HepG2 (cell line): ENCODE results near the gene NARF. TPM values are rescaled to one million over a fixed set of nuclear protein-coding genes. Genes with fewer than 3 reads are reported as not detected.

ENCODE experiments used
- BRCA1 ChIP-seq: sonication (generic); formaldehyde crosslinking; IDR thresholded peaks from 2 replicates; pipeline ENCODE4 v1.4.0; 2020; ENCODE audit warnings: missing genetic modification reagents
- CREB3 ChIP-seq: sonication (generic); formaldehyde crosslinking; IDR thresholded peaks from 2 replicates; pipeline ENCODE4 v1.5.0; 2020; ENCODE audit warnings: missing genetic modification reagents
- CREBL2 ChIP-seq: sonication (generic); formaldehyde crosslinking; IDR thresholded peaks from 2 replicates; pipeline ENCODE4 v1.8.1; 2023; ENCODE audit warnings: missing genetic modification reagents, mild to moderate bottlenecking, borderline replicate concordance
- FLYWCH1 ChIP-seq: sonication (generic); formaldehyde crosslinking; IDR thresholded peaks from 2 replicates; pipeline ENCODE4 v1.8.1; 2023; ENCODE audit warnings: mild to moderate bottlenecking, missing genetic modification reagents
- HHEX ChIP-seq: IDR thresholded peaks from 2 replicates; pipeline ENCODE4 v1.6.1; 2016; ENCODE audit warnings: control low read depth
- KAT2B ChIP-seq: fragments of 150-350 bp; IDR thresholded peaks from 2 replicates; pipeline ENCODE4 v1.6.1; 2014; ENCODE audit warnings: low read depth, low read length, borderline replicate concordance
- REST ChIP-seq, 2 experiments: IDR thresholded peaks; 2 replicates each; pipeline ENCODE4 v1.6.1; 2011 to 2012; ENCODE audit warnings: low read length in 2 of 2, borderline replicate concordance in 1 of 2, low read depth in 1 of 2, mild to moderate bottlenecking in 1 of 2, moderate library complexity in 1 of 2
- SKI ChIP-seq: fragments of 450-650 bp; IDR thresholded peaks from one replicate; pipeline ENCODE4 v1.6.1; 2018; ENCODE audit warnings: mild to moderate bottlenecking; ENCODE audit not compliant: partially characterized antibody
- SP140L ChIP-seq: sonication (generic); formaldehyde crosslinking; IDR thresholded peaks from 2 replicates; pipeline ENCODE4 v1.4.0; 2020; ENCODE audit warnings: missing genetic modification reagents, borderline replicate concordance
- TAF1 ChIP-seq: sonication (generic); formaldehyde crosslinking; IDR thresholded peaks from 2 replicates; pipeline ENCODE4 v1.4.0; 2020; ENCODE audit warnings: missing genetic modification reagents
- ZBTB7B ChIP-seq: sonication (generic); formaldehyde crosslinking; IDR thresholded peaks from 2 replicates; pipeline ENCODE4 v1.4.0; 2020; ENCODE audit warnings: missing genetic modification reagents
- ZNF225 ChIP-seq: sonication (generic); formaldehyde crosslinking; IDR thresholded peaks from 2 replicates; pipeline ENCODE4 v1.4.0; 2020; ENCODE audit warnings: mild to moderate bottlenecking, missing genetic modification reagents
- ZNF251 ChIP-seq: sonication (generic); formaldehyde crosslinking; IDR thresholded peaks from 2 replicates; pipeline ENCODE4 v1.9.0; 2021; ENCODE audit warnings: mild to moderate bottlenecking, missing genetic modification reagents
- ZNF282 ChIP-seq: fragments of 450-650 bp; IDR thresholded peaks from 2 replicates; pipeline ENCODE4 v1.6.1; 2018; ENCODE audit not compliant: partially characterized antibody
- ZNF800 ChIP-seq: sonication (generic); formaldehyde crosslinking; IDR thresholded peaks from 2 replicates; pipeline ENCODE4 v1.4.0; 2020; ENCODE audit warnings: missing genetic modification reagents
- ZSCAN9 ChIP-seq: IDR thresholded peaks from 2 replicates; pipeline ENCODE4 v1.6.1; 2016; ENCODE audit warnings: borderline replicate concordance
- polyA plus RNA-seq, 8 experiments: library from polyadenylated mRNA; depleted of rRNA in 3 of 8; stranded (reverse) in 7 of 8; unstranded in 1 of 8; fragments of >200 nt; fragmentation: Illumina TruSeq in 4 of 8; extraction: Trizol in 4 of 8; gene quantifications; 2 replicates each; pipeline versions ENCODE4 v1.2.1 to v1.2.3, GENCODE V29; 2011 to 2016; ENCODE audit warnings: low read depth in 4 of 8, missing spikeins in 1 of 8, mixed read lengths in 1 of 8; ENCODE audit not compliant: insufficient read depth in 1 of 8
- total RNA-seq, 5 experiments: library from RNA; depleted of rRNA; stranded (reverse); fragments of >200 nt; fragmentation: Illumina TruSeq; extraction: Trizol; gene quantifications; 2 replicates each; pipeline ENCODE4 v1.2.3, GENCODE V29; 2016; ENCODE audit warnings: low read depth in 1 of 5

The NARF gene
- total and polyA plus RNA-seq, 2 of the 13 experiments (the other 11 are each of a cell fraction or from before 2014, with no cell fraction given), result 61.1 to 144 TPM

- TF ChIP-seq REST (IDR thresholded peaks at IDR 0.05; ENCODE audit: borderline replicate concordance in 1 of 2, low read depth in 1 of 2, low read length in 2 of 2), result peak; percentile 87 to 99
- 0 out of 2 replicates have a peak, but pooled peaks have one; percentile 31 for TF ChIP-seq TAF1 (CRISPR knock-in tag)
- no peak for TF ChIP-seq KAT2B
- peak; percentile 97; the same call in 1 of the 2 replicates for TF ChIP-seq ZNF225
- TF ChIP-seq ZSCAN9 (CRISPR knock-in tag), result peak; percentile 99
- peak; percentile 97 for TF ChIP-seq FLYWCH1
- TF ChIP-seq BRCA1 (CRISPR knock-in tag), result peak; percentile 99
- TF ChIP-seq CREBL2 (CRISPR knock-in tag), result peak; percentile 83; the same call in 1 of the 2 replicates
- TF ChIP-seq ZNF800 (CRISPR knock-in tag), result peak; percentile 80; the same call in 1 of the 2 replicates
- no peak; the same call in 1 of the 2 replicates for TF ChIP-seq HHEX (CRISPR knock-in tag)
- no peak for TF ChIP-seq ZNF282
- TF ChIP-seq CREB3 (CRISPR knock-in tag), result peak; percentile 99
- 0 out of 2 replicates have a peak, but pooled peaks have one; percentile 14 for TF ChIP-seq ZNF251 (CRISPR knock-in tag)
- TF ChIP-seq SP140L (CRISPR knock-in tag), result peak; percentile 98; the same call in 1 of the 2 replicates
- peak; percentile 72 for TF ChIP-seq ZBTB7B (CRISPR knock-in tag)
- no peak for TF ChIP-seq SKI
Measured at GRCh38 chr17:82414548-82415281, 43.8 kb upstream of the NARF start (continued).
